ENCODE data around the gene SLC1A3. TPM values are rescaled to one million over a fixed set of nuclear protein-coding genes. Genes with fewer than 3 reads are reported as not detected.

Gene SLC1A3
- 10.5 and 12.2 TPM in 2 replicates for total RNA-seq

GRCh38 chr5:36606428-36607113 lies at the start of gene SLC1A3:
TSS of gene SLC1A3 (plus strand) at chr5:36606606. CDS start at chr5:36608424, 1,818 bp downstream.

